Measurements from ENCODE around the gene KIRREL1. TPM values are rescaled to one million over a fixed set of nuclear protein-coding genes. Genes with fewer than 3 reads are reported as not detected.
"Not testable (repeated sequence)": the region's sequence is repeated elsewhere in the genome, so short reads cannot be mapped to it uniquely, and the experiment has no call there.

Gene KIRREL1
- total RNA-seq, 1 donor from 2014 or later = 19.7 TPM

- DNase-seq (ENCODE audit: low spot score) = no peak
Measured at GRCh38 chr1:158104891-158105290, 111.4 kb downstream of the KIRREL1 start.

DNA sequence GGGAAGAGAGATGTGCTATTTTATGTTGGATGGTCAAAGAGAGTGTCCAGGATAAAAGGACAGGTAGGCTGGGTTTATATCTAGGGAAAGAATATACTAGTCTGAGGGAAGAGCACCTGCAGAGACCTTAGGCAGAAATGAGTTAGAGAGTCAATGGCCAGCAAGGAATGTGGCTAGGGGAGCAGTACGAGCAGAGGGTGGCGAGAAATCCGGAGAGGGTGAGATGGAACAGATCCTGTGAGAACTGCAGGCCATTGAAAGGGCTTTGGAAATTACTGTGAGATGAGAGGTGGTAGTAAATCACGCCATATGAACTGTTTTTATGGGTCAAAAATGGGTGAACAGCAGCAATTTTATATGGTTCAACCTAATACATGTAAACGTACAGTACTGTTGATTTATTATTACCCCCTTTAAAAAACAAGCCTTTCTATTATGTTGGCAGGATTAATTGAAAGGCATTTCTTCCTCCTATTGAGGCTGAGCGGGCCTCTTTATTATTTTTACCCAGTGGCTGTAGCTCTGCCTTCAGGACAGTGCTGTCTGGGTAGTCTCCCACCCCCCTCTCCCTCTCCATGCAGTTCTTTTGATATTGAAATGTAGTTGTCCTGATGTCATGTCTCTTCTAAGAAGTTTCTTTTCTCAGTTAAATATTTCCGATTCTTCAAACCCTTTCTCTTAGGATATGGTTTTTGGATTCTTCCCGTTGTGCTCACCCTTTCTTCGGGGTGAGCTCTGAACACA lies 112.1 kb downstream of the KIRREL1 start:
- DNase-seq (ENCODE audit: low spot score) = no peak

DNA sequence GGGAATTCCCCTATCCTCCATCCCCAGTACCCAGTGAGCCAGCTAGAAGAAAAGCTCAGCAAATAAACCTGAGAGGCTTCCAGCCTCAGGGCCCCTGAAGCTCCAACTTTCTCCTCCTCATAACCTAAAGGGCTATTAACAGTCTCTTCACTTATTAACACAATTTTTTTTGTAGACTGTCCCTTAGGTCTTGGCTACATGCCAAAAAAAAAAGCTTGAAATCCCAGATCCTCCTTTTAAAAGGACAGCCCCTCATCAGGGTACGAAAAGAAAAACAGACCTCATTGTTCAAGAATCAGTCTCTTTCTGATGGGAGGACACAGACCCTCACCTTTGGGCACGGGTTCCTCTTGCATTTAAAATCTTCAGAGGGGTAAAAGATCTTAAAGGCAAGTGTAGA lies 114.5 kb downstream of the KIRREL1 start:
- DNase-seq (ENCODE audit: low spot score) = no peak

DNA sequence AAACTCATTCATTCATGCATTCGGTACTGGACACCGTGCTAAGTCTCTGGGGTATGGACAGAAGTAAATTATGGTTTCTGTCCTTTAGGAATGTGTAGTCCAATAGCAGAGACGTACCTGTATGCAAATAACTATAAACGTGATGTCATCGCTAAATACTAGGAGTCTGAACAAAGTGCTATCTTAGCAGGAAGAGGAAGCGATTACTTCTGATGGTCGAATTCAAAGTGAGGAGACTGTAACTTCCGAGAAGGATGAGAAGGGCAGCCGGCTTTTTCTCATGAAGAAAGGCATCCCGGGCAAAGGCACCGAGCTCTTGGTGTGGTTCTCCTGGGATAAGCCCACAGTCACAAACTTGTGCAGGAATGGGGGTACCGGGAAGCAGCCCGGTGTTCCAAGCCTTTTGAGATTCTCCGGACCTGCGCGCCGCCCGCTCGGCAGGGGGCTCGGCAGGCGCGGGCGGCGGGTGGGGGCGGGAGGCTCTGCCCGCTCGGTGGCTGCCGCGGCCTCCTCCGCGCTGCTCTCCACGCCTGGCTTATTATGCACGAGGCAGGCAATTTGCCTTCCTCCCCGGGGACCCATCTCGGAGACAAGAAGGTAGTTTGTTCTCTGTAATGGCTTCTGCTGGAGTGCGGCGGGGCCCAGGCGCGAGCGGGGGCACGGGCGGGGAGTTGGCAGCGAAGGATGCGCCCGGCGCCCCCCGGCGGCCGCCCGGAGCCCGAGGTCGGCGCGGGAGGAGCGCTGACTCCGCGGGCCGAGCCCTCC lies 119.7 kb downstream of the KIRREL1 start:
- no peak for DNase-seq (ENCODE audit: low spot score)

DNA sequence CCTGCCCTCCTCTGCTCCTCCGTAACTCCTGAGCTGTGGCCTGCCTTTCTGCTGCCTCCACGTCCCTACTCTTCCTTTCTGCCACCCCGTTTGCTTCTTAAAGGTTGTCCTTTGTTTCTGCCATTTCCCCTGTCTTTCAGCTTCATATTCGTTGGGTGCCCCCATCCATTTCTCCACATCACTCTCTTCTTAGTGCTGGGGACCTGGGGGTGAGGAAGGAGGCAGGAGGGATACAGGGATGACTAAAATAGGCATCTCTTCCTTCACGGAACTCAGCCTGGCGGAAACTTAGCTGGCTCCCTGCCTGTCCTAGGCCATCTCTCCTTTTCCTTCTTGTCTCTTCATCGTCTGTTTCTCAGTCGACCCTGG lies 120.3 kb downstream of the KIRREL1 start:
- no peak for DNase-seq (ENCODE audit: low spot score)

DNA sequence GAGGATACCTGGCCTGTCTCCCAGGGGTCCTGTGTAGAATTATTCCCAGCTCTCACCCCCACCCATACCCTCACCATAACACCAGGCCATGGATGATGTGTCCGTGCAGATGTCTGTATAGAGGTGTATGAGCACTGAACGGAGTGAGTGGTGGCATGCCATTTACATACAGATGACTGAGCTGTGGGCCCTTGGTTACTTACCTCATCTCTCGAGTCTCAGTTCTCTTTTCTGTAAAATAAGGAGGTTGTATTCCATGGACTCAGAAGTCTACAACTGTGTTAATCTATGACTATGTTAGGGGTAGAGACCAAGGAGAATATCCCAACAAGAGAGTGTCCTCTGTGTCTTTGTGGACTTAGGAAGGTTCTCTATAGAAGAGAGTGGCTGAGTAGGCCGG lies 121.7 kb downstream of the KIRREL1 start:
- DNase-seq (ENCODE audit: low spot score) = no peak

DNA sequence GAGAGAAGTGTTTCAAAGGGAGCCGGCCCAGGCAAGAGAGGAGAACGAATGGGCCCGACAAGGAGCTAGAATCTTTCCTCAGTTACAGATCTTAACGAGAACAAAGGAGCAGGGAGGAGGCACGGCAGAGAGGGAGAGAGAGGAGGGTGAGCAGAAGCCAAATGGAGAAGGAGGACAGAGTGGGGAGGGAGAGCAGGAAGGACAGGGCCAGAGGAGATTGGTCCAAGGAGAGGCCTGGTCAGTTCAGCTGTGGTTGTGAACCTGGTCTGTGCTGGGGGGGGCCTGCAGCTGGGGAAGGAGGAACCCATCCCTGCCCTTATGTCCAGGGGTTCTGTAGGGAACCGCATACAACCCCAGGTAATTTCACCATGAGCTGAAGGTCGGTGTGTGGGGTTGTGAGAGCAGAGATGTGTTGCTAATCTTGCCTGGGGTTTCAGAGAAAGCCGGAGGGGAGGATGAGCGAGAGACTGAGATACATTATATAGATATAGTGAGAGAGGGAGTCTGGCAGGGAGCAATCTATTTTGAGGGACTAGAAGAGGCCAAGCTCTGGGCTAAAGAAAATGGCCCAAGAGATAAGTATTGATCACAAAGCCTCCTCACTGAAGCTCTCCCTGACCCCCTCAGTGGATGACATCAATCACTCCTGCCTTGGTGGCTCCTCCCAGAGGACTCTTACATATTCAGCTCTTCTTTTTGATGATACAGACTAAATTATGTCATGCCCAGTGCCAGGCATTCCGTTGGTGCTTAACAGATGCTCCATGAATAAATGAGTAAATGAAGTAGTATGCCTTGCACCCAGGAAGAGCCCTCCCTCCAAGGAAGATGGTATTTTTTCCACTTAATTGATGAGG lies 123.1 kb downstream of the KIRREL1 start:
- no peak for DNase-seq (ENCODE audit: low spot score)

DNA sequence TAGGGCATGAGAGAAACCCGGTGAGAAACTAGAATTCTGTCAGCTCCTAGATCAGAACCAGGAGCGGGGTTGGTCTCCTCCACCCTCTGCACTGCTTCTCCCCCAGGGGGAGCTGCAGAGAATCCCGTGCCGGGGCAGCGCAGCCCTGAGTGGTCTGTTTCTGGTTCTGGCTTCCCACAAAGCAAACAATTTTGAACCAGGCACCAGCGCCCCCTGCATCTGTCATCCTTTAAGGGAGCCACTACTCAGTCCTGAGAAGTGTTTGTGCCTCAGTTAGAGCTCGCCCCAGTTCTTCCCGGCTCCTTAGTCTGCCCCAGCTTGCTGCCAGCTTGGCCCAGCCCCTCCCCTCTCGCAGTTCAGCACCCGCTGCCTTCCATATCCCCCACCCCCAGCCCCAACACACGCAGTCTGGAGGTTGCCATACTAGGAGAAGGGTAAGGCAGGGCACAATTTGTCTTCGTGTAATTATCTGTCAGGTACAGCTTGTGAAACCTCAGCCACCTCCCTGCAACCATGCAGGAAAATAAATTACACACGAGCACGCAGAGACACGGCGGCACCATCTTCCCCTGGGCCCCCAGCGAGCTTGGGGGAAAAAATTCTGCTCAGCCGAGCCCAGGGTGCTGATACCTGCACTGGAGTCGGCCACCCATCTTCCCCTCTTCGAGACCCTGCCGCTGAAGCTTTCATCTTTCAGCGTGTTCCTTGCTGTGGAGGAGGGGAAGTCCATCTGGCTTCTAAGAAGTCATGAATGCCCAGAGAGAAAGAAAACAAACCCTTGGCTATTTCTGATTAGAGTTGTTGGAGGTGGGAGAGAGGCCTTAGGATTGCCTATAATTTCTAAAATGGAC lies 124.6 kb downstream of the KIRREL1 start:
- no peak for DNase-seq (ENCODE audit: low spot score)

DNA sequence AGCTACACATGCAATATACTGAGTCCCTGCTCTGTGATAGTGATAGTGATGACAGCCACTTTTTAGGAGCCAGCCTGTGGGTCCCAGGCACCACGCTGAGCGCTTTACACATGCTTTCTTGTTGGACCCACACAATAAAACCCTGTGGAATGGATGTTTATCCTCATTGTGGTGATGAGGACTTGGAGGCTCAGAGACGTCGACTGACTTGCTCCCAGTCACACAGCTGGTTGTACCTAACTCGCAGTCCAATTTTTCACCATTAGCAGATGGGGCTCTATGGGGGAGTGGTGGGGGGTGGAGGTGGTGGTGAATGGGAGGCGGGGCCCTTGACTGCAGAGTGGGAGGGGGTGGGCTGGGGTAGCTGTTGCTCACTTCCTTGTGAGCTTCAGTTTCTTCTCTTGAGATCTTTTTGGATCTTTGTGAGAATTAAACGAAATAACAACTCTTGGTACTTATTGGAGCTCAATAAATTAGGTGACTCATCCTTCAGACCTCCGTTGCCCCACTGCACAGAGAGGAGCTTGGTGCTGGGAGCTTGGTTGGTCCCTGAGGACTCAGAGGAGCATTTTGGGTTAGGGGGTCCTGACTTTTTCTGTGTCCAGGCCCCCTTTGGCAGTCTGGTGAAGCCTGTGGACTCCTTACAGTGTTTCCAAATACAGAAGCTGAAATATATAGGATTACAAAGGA lies 125.4 kb downstream of the KIRREL1 start:
- no peak for DNase-seq (ENCODE audit: low spot score)

DNA sequence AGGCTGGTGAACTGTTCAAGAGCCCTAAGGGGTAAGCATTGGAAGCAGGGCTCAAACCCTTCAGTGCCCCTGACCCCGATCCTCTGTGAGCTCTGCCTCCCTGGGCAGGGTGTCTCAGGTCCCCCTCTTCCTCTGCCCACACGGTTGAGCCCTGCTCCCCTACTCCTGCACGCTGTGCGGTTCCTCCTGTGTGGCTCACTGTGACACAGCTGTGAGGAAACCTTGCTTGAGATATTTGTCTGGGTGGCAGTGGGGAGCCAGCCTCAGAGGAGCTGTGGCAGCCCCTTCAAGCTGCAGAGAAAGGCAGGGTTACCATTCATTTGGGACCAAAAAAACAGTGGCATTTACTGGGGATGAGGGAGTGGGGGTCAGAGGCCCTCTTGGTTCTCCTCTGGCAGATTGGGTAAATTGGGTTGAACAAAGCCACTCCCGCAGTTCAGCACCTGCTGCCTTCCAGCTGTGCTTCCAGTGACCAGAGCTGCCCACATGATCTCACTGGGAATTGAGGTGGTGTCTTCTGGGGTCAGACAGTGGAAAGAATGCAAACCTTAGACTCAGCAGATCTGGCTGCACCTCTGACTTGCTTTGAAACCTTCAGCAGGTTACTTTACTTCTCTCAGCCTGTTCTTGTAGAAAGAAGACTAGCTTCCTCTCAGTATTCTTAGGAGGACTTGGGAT lies 126.7 kb downstream of the KIRREL1 start:
- no peak for DNase-seq (ENCODE audit: low spot score)

GRCh38 chr1:158121604-158122254 lies 128.3 kb downstream of the KIRREL1 start:
- DNase-seq (ENCODE audit: low spot score) = no peak

GRCh38 chr1:158122833-158123388 lies 129.5 kb downstream of the KIRREL1 start:
- no peak for DNase-seq (ENCODE audit: low spot score)

DNA sequence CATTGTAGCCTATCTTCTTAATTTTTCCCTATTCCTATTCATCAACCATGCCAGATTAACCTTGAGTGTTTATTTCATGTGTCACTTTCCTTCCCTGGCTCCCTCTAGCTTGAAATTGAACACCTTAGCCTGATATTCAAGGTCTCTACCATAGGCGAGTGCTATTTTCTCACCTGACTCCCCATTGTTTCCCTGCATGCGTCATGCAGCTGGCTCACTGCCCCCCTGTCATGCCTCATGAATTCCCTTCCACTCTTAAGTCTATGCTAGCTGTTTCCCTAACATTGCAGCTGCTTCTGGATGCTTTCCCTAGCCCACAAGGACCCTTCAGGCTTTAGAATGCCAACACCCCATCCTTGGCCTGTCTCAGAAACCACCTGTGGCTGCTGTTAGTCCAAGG lies 130.6 kb downstream of the KIRREL1 start:
- DNase-seq (ENCODE audit: low spot score) = no peak

DNA sequence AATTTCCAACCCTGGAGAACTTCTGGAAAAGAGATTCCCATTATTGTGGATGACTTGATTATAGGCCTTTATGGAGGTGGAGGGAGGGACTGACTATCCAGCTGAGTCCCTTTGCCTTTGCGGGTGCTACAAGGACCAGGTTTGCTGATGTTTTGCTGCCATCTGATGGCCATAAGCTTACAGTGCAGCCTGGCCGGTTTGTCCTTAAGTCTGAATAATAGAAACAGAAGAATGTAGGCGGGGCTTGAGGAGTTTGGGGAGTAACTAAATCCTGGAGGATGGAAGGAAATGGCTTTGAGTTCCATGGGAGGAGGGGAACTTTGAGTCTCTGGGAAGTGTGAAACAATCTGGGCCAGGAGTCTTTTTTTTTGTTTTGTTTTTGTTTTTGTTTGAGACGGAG lies 131.6 kb downstream of the KIRREL1 start:
- peak; percentile 87 for DNase-seq (ENCODE audit: low spot score)

- DNase-seq (ENCODE audit: low spot score) = no peak
Measured at GRCh38 chr1:158126425-158126824, 133.0 kb downstream of the KIRREL1 start.

DNA sequence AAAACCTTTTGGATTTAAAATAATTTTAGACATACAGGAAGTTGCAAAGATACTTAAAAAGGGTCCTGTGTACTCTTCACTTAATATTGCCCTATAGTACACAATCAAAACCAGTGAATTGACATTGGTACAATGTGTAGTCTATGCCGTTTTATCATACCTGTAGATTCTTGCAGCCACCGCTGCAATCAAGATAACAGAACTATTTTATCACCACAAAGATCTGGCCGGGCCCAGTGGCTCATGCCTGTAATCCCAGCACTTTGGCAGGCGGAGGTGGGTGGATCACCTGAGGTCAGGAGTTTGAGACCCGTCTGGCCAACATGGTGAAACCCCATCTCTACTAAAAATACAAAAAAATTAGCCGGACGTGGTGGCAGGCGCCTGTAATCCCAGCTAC lies 135.1 kb downstream of the KIRREL1 start:
- not testable (repeated sequence) for DNase-seq (ENCODE audit: low spot score)

GRCh38 chr1:158131217-158131616 lies 137.8 kb downstream of the KIRREL1 start:
- no peak for DNase-seq (ENCODE audit: low spot score)

DNA sequence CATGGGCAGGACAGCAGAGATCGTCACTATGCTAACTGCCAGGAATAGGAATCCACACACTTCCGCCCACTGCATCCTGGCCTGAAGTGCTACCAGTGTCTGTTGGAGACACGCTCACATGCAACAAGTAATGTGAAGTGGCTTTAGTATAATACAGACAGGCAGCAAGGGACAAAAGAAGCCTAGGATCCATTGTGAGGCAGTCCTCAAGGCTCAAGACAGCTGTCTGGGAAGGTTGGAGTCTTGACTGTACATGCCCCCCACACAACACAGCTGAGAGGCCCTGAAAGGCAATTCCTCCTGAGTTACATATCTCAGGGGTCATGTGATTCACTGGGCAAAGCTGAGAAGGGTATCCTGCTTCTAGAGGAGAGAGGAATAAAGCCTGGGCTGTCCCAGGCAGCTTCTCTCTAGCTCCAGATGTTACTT lies 147.3 kb downstream of the KIRREL1 start:
- DNase-seq (ENCODE audit: low spot score) = no peak

GRCh38 chr1:158145173-158145719 lies 151.8 kb downstream of the KIRREL1 start:
- DNase-seq (ENCODE audit: low spot score) = peak; percentile 85
